PFSK-1 (cell line): Measurements from ENCODE around the gene CUX1.

Experiments used
- FOXP2 ChIP-seq: optimal IDR thresholded peaks from 2 replicates; pipeline ENCODE3; 2011; ENCODE audit warnings: borderline replicate concordance, control low read depth, inconsistent platforms; ENCODE audit not compliant: insufficient read depth; ENCODE audit errors: extremely low read length, extremely low read depth
- POLR2AphosphoS5 ChIP-seq: IDR thresholded peaks from 2 replicates; pipeline ENCODE4 v1.6.1; 2012; ENCODE audit warnings: low read depth, mild to moderate bottlenecking, control low read depth, low read length, moderate library complexity
- SIN3A ChIP-seq: IDR thresholded peaks from 2 replicates; pipeline ENCODE4 v1.6.1; 2012; ENCODE audit warnings: mild to moderate bottlenecking, low read length, moderate library complexity, borderline replicate concordance; ENCODE audit not compliant: insufficient read depth
- TAF1 ChIP-seq: IDR thresholded peaks from 2 replicates; pipeline ENCODE4 v1.6.1; 2012; ENCODE audit warnings: low read length, control low read depth, borderline replicate concordance; ENCODE audit not compliant: insufficient read depth
- TF ChIP-seq, protein P1 (sequence below), 2 experiments: IDR thresholded peaks; 2 replicates each; pipeline versions ENCODE4 v1.6.1 to v1.8.0; 2011 to 2012; ENCODE audit warnings: low read depth in 2 of 2, low read length in 2 of 2, control low read depth in 1 of 2, inconsistent platforms in 1 of 2, mild to moderate bottlenecking in 1 of 2, moderate library complexity in 1 of 2; ENCODE audit not compliant: insufficient read depth in 1 of 2

CUX1 gene

DNA sequence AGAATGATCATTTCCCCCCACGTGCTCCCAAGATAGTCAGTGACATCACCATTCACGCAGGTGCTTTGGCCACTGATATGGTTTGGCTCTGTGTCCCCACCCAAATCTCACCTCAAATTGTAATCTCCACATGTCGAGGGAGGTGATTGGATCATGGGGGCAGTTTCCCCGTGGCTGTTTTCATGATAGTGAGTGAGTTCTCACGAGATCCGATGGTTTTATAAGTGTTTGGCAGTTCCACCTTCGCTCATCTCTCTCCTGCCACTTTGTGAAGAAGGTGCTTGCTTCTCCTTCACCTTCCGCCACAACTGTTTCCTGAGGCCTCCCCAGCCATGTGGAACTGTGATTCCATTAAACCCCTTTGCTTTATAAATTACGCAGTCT, 263.8 kb downstream of the CUX1 start:
- TF ChIP-seq FOXP2: no peak
- TF ChIP-seq SIN3A: no peak
- no peak for TF ChIP-seq POLR2AphosphoS5
- TF ChIP-seq, protein P1, sequence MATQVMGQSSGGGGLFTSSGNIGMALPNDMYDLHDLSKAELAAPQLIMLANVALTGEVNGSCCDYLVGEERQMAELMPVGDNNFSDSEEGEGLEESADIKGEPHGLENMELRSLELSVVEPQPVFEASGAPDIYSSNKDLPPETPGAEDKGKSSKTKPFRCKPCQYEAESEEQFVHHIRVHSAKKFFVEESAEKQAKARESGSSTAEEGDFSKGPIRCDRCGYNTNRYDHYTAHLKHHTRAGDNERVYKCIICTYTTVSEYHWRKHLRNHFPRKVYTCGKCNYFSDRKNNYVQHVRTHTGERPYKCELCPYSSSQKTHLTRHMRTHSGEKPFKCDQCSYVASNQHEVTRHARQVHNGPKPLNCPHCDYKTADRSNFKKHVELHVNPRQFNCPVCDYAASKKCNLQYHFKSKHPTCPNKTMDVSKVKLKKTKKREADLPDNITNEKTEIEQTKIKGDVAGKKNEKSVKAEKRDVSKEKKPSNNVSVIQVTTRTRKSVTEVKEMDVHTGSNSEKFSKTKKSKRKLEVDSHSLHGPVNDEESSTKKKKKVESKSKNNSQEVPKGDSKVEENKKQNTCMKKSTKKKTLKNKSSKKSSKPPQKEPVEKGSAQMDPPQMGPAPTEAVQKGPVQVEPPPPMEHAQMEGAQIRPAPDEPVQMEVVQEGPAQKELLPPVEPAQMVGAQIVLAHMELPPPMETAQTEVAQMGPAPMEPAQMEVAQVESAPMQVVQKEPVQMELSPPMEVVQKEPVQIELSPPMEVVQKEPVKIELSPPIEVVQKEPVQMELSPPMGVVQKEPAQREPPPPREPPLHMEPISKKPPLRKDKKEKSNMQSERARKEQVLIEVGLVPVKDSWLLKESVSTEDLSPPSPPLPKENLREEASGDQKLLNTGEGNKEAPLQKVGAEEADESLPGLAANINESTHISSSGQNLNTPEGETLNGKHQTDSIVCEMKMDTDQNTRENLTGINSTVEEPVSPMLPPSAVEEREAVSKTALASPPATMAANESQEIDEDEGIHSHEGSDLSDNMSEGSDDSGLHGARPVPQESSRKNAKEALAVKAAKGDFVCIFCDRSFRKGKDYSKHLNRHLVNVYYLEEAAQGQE (IDR thresholded peaks at IDR 0.05; ENCODE audit: insufficient read depth in 1 of 2, low read depth in 2 of 2, low read length in 2 of 2): no peak

DNA sequence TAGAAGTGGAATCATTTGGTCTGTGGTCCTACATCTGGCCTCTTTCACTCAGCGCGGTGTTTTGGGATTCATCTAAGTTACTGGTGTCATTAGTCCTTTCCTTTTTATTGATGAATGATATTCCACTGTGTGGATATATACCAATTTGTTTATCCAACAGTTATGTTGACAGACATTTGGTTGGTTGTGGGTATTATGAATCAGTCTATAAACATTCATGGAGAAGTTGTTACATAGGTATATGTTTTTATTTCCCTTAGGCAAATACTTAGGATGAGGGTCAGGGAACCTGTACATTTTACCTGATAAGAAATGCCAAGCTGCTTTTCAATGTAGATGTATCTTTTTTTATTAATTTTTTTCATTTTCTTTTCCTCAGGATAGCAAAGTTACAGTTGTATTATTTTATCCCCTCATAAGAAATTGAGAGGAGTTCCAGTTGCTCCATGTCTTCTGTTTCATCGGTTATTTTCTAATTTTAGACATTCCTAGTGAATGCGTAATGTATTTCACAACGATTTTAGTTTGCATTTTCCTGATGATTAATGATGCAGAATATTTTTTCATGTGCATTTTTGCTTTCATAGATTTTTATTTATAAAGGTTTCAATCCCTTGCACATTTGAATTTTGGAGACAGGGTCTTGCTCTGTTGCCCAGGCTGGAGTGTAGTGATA, 265.4 kb downstream of the CUX1 start:
- TF ChIP-seq FOXP2 (no peak), TAF1 (no peak), POLR2AphosphoS5 (no peak), SIN3A (no peak)
- TF ChIP-seq, protein P1 (IDR thresholded peaks at IDR 0.05; ENCODE audit: insufficient read depth in 1 of 2, low read depth in 2 of 2, low read length in 2 of 2): no peak

DNA sequence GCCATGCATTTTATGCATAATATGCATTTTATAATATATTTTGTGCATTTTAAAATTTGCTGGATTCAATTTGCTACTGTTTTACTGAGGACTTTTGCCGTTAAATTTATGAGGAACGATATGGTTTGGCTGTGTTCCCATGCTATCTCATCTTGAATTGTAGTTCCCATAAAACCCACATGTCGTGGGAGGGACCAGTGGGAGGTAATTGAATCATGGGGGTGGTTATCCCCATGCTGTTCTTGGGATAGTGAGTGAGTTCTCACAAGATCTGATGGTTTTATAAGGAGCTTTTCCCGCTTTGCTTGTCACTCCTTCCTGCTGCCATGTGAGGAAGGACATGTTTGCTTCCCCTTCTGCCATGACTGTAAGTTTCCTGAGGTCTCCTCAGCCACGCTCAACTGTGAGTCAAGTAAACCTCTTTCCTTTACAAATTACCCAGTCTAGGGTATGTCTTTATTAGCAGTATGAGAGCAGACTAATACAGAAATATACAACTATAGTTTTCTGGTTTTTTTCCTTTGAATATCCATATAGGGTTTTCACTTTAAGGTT, 267.9 kb downstream of the CUX1 start:
- no peak for TF ChIP-seq TAF1
- TF ChIP-seq, protein P1 (IDR thresholded peaks at IDR 0.05; ENCODE audit: insufficient read depth in 1 of 2, low read depth in 2 of 2, low read length in 2 of 2): no peak
- TF ChIP-seq SIN3A: no peak
- TF ChIP-seq FOXP2: no peak
- TF ChIP-seq POLR2AphosphoS5: no peak

DNA sequence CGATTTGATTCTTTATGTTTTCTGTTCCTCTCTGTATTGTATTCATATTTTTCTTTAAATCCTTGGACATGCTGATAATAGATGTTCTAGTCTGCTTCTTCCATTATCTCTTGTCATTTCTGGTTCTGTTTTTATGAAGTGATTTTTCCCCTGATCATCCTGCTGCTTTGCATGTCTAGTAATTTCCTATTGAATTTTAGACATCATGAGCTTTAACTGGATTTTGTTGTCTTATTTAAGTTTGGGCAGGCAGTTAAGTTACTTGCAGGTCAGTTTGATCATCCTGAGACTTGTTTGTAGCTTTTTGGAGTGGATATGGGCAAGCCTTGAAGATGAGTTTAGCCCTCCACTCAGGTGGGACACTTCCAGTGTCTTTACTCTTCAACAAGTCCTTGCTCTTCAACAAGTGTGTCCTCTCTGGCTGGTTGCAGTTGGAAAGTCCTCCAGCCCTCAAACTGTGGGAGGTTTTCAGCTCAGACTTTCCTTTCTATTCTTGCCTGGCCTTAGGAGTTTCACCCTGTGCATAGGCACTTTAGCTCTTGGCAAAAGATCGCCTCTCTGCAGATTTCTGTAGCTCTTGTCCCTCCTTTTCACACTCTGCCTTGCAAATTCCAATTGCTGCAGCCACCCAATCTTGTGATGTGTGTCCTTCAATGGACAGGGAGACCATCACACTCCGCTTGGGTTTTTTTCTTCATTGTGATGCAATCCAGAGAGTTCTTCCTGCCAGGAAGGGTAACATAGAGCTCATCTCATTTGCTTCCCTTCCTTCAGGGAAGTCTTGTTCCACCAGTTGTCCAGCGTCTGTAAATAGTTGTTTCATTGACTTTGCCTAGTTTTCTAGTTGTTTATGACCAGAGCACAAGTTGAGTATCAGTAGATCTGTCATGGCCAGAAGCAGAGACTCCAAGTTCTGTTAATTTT, 272.0 kb downstream of the CUX1 start:
- TF ChIP-seq, protein P1 (IDR thresholded peaks at IDR 0.05; ENCODE audit: insufficient read depth in 1 of 2, low read depth in 2 of 2, low read length in 2 of 2): no peak
- TF ChIP-seq TAF1 (no peak), POLR2AphosphoS5 (no peak), SIN3A (no peak), FOXP2 (no peak)
